Ureter (tissue), 1 donor: Measurements from ENCODE around the gene MAB21L3. TPM values are rescaled to one million over a fixed set of nuclear protein-coding genes. Genes with fewer than 3 reads are reported as not detected.

Experiments
- DNase-seq: peaks from one replicate; pipeline ENCODE4 v3.0.0-alpha.2; 2020; ENCODE audit warnings: low spot score
- total RNA-seq: library from RNA; stranded (reverse); gene quantifications from one replicate; pipeline ENCODE4 v1.2.4, GENCODE V29; 2023
- donor health status: DM: yes; HTN: yes; CAD: no.

The MAB21L3 gene
- total RNA-seq: 3.6 TPM

- no peak for DNase-seq
Observed at GRCh38 chr1:116110567-116111523, at the start of gene MAB21L3. MAB21L3 (plus strand) TSS chr1:116111399; CDS start chr1:116112616, 1,217 bp downstream.

GRCh38 chr1:116062201-116062600, 49.0 kb upstream of the MAB21L3 start:
- no peak for DNase-seq

GRCh38 chr1:116064616-116065015, 46.6 kb upstream of the MAB21L3 start:
- DNase-seq: no peak

- DNase-seq: no peak
Observed at GRCh38 chr1:116066868-116067565, 44.2 kb upstream of the MAB21L3 start.

- DNase-seq: no peak
Observed at GRCh38 chr1:116067566-116067890, 43.7 kb upstream of the MAB21L3 start.

GRCh38 chr1:116075575-116075974, 35.6 kb upstream of the MAB21L3 start:
- no peak for DNase-seq

- no peak for DNase-seq
Observed at GRCh38 chr1:116075990-116076389, 35.2 kb upstream of the MAB21L3 start.

- no peak for DNase-seq
Observed at GRCh38 chr1:116076831-116077230, 34.4 kb upstream of the MAB21L3 start.

- DNase-seq: no peak
Observed at GRCh38 chr1:116078699-116079223, 32.4 kb upstream of the MAB21L3 start.

GRCh38 chr1:116087628-116088027, 23.6 kb upstream of the MAB21L3 start:
- DNase-seq: no peak

- DNase-seq: no peak
Observed at GRCh38 chr1:116089870-116090269, 21.3 kb upstream of the MAB21L3 start.

GRCh38 chr1:116091083-116091482, 20.1 kb upstream of the MAB21L3 start:
- DNase-seq: no peak

- DNase-seq: no peak
Observed at GRCh38 chr1:116092752-116093489, 18.3 kb upstream of the MAB21L3 start.

GRCh38 chr1:116095027-116095426, 16.2 kb upstream of the MAB21L3 start:
- no peak for DNase-seq

- no peak for DNase-seq
Observed at GRCh38 chr1:116096013-116096618, 15.1 kb upstream of the MAB21L3 start.

GRCh38 chr1:116097626-116098025, 13.6 kb upstream of the MAB21L3 start:
- DNase-seq: no peak

GRCh38 chr1:116099379-116099778, 11.8 kb upstream of the MAB21L3 start:
- no peak for DNase-seq

GRCh38 chr1:116099919-116100318, 11.3 kb upstream of the MAB21L3 start:
- no peak for DNase-seq

- no peak for DNase-seq
Observed at GRCh38 chr1:116104667-116105066, 6.5 kb upstream of the MAB21L3 start.

GRCh38 chr1:116105996-116106395, 5.2 kb upstream of the MAB21L3 start:
- no peak for DNase-seq

GRCh38 chr1:116106646-116107045, 4.6 kb upstream of the MAB21L3 start:
- DNase-seq: no peak

GRCh38 chr1:116107371-116107770, 3.8 kb upstream of the MAB21L3 start:
- no peak for DNase-seq
